IPS DF 4.7 (cell line): ENCODE results near the gene NUP210.

Experiments
- DNase-seq: peaks from one replicate; pipeline ENCODE4 v3.0.0-alpha.2; 2013; ENCODE audit warnings: low spot score; ENCODE audit errors: extremely low read depth

Gene NUP210

DNA sequence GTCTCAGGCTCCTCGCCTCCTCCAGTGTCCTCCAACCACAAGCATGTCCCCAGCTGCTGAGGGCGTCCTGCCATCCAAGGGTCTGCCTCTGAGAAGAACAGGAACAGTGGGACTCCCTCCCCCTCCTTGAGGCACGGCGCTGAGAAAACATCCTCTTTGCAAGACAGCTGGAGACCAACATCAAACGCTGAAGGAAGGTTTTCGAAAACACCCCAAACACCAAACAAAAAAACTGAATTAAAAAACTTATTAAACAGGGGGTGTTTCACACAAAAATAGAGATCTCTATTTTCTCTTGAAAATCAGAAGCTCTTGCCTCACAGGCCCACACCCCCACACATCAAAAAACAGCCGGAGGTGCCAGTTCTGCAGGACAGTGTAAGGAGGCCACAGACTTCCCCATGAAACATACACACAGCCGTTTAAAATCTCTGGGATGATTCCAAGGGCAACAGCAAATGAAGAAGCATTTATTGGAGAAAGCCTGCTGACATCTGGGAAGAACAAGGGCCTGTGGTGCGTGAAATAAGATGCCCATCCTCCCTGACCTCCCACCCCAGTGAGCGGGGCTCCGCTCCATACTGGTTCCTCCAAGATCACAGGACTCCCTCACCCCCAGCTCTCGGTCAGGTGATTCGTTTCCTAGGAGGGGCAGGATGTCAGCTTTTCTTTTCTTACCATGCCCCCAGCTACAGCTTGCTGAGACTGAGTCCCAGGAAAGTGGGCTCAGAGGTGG lies 71.3 kb downstream of the NUP210 start:
- DNase-seq = no peak

DNA sequence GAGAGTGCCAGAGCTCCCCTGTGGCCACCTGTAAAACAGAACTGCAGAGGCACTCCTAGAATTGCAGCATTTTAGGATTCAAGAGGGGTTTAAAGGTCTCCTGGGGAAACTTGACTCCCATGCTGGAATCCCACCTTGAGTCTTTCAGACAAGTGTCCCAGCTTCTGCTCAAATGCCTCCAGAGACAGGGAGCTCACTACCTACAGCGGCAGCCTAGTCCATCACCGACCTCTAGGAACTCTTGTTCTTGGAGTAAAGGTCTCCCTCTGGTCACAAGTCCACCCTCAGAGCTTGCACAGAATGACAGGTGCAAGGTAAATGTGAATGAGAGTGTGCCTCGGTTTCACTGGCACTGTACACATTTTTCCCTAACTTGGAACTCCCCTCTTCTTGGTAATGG lies 72.0 kb downstream of the NUP210 start:
- DNase-seq = no peak

DNA sequence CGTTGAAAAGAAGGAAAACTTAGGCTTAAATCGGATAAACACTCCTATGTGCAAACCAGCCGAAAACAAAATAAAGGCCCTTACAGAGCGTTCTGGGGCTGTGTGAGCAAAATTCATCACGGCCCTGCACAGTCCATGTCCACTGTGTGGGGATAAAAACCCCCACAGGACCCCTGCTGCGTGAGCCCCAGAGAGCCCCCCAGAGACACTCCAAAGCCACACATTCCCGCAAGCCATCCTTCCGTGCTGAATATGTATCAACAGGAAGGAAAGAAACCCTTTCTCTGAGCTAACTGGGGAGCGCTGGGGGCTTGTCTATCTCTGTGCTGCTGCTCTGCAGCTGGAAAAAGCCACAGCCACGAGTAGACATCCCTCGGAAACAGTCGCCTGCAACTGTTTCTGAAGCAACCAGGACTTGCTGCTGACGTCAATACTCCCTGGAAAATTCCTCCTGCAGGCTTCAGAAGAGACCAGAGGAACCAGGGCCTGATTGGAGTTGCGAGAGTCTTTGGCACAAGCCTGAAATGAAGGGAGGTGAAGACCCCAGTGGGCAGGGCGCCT lies 72.7 kb downstream of the NUP210 start:
- no peak for DNase-seq

DNA sequence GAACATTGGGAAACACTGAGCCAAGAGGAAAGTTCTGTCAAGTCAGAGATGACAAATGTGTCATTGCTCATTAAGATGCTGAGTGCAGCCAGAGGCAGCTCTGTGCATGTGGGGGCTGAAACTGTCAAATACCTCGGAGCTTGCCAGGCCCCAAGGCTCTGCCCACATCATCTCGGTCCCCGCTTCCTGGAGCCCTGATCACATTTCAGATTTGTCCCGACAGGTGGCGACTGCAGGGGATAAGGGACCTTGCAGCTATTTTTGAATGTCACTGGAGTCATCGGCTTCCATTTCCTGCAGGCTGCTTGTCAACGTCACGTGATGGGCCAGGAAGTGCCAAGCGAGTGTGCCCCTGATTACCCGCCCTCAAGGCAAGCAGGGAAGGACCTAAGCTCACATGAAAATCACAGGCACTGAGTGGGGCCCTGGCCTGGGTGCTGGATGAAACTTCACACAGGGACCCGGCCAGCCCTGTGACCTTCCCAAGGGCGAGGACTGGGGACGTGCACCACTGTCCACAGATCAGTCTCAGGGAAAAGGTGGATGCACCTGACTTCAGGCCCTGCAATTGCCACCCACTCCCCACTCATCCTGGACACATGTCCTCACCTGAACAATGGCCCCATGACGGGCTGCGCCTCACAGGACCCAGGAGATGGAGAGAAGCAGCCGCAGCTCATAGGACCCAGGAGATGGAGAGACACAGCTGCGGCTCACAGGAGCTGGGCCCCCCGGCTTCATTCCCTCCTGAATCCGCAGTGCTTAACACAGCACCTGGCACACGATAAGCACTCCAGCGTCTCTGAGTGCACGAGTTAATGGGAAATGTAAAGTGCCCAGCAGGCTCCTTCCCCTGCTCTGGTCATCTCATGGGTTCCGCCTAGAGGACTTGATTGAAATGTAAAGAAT lies 73.4 kb downstream of the NUP210 start:
- no peak for DNase-seq

DNA sequence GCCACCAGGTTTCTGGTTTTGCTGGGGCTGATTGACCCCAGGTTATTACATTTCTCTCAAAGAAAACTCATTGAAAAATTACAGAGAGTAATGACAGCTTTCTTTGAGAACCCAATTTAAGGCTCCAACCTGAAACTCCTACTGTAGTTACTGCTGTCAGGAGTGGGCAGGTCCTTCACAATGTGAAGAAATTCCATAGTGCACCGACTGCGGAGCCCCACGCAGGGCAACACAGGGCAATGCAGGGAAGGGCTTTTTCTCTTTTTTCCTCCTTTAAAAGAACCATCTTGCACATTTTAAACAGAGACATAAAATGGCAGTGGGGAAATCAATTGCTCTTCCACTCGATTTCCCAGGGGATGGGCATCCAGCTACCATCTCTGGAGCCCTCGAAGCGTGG lies 74.3 kb downstream of the NUP210 start:
- DNase-seq = no peak

DNA sequence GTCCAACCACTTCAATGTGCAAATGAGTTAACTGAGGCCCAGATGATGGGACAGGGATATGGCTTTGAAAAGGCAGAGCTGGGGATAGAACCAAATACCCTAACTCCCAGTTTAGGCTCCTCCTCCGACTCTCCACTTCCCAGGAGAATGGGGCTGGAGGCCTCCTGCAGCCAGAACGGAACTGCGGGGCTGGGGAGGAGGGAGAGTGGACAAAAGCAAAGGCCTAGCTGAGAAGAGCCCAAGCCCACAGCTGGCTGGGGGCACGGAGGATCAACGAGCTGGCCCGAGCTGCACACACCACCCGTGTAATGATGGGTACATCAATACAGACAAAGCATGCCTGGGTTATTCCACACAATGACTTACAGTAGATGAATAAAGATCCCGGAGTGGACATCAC lies 74.8 kb downstream of the NUP210 start:
- DNase-seq = no peak

DNA sequence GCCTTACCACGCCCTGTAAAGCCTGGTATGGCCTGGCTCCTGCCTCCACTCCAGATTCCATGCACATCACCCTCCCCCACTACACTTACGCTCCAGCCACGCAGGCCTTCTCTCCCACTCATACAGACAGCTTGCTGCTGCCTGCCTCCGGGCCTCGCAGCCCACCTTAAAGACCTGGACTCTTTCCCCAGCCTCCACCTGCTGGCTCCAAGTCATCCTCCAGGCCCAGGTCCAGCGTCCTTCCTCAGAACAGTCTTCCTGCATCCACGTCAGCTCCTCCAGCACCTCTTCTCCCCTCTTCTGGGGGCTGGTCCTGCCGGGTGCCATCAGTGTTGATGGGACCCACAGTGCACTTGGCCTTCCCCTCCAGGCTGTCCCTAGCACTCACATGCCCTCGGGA lies 75.5 kb downstream of the NUP210 start:
- no peak for DNase-seq

DNA sequence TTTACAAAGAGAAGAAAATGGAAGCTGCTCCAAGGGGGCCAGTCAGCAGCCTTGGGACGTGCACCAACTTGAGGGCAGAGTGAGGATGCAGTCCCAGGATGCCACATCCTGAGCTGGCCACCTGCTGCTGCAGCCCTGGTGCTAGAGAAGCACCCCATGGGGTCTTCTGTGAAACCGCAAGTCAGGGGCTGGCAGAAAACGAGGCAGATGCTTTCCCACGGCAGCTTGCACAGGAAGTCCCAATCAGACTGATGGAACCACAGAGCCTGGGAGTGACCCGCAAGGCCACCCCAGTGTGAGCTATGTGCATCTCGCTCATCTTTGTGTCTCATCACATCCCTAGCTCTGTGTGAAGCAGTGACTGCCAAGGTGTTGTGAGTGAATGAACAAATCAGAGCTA lies 76.5 kb downstream of the NUP210 start:
- no peak for DNase-seq

DNA sequence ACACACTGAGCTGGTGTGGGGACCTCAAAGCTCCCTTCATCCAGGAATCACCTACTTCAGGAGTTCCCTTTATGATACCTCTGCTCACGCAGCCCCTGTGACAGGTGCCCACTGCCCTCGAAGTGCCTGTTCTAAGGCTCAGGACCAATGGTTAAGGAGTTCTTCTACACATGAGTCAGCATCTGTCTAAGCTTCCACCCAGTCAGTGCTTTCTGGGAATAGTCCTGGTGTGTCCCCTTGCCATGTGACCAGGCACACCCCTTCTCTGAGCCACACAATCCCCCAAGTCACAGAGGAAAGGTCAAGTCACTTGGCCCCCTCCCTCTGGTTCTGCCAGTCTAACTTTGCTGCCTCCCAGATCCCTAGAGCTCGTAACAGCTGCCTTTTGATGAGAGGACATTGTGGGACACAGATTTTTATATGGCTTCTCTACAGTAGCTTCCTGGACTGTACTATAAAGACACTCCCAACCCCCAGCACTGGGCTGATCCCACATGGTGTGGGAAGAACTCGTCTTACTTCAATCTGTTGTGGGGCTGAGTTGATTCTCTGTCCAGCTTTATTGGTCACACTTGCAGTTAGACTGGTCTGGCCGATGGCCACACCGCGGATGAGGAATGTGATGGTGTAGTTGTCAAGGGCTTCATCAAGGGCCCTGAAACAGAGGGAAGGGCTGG lies 78.8 kb downstream of the NUP210 start:
- no peak for DNase-seq

DNA sequence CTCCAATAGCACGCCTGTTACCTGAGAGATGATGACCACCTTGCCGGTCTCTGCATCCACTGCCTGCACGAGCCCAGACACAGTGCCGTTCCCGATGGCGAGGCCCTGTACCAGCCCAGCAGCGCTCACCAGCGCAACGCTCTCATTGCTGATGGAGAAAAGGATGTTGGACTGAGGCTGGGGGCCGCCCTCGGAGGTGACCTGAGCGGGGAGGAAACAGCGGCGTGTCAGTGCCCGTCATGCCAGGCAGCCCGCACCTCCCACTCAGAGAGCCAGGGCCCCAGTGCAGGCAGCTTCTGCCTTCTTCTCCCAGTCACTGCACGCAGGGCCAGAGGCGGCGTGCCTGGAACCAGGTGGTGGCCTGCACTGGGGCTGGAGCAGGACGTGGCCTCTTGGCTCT lies 80.3 kb downstream of the NUP210 start:
- DNase-seq = no peak

DNA sequence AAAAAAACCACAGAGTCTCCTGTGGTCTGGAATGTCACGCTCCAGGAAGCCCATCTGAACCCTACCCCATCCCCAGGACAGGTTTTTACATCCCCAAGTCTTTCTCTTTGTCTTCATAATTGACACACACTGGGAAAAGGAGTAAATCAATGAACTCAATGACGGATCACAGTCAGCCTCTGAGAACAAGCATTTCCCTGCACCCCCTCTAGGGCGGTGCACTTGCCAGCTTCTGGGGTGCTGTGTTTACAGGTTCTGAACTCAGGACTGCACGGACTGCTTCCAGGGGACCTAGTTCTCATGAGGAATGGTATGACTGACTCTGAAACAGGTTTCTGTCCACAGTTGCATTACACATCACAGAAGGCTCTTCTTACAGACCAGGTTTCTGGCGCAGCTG lies 81.1 kb downstream of the NUP210 start:
- no peak for DNase-seq

DNA sequence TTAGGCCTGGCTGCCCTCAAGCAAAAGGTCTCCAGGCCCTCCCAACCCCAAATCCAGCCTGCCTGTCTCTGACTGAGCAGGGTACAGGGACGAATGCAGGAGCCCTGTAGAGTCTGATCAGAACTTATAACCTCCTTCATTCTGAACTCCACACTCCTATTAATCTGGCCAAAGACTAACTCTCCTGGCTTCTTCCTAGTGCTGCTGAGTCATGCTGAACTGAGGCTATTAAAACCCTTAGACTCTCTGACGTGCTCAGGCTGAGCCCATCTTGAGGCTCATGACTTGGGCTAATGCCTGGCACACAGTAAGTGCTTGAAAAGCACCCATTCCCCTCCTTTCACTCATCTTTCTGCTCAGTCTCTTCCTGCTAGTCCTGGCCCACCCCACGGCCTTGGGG lies 81.9 kb downstream of the NUP210 start:
- no peak for DNase-seq

DNA sequence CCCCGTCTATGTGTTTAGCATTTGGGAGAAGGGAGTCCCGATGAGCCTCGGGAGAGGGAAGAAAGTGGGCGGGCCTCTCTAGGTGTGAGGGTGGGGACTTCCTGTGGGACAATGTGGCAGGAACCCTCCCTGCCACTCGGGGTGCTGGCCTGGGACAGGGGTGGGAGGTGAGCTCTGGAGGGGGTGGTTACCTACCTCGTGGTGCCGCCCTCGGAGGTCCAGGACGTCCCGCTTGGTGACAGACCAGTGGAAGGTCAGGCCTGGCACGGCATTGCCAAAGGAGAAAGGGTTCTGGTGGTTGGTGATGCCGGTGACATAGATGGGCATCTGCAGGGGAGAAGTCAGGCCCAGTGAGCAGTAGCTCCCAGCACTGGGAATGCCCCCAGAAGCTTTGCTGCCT lies 83.5 kb downstream of the NUP210 start:
- no peak for DNase-seq

DNA sequence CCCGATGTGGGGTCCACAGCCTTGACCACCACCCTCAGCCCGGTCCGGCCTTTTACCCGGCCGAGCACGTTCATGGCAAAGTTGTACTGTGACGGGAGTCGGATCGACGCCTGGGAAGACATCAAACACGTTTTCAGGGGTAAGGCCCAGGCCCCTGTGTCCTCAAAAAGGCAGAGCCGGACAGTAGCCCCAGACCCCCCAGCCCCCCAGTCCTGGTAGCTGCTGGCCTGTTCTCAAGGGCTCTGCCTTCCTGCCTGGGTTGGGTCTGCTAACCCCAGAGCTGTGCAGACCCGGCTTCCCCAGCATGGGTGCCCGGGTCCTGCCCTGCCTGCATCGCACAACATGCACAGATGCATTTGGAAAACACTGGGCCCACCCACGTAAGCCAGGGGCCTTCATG lies 84.6 kb downstream of the NUP210 start:
- DNase-seq = no peak

DNA sequence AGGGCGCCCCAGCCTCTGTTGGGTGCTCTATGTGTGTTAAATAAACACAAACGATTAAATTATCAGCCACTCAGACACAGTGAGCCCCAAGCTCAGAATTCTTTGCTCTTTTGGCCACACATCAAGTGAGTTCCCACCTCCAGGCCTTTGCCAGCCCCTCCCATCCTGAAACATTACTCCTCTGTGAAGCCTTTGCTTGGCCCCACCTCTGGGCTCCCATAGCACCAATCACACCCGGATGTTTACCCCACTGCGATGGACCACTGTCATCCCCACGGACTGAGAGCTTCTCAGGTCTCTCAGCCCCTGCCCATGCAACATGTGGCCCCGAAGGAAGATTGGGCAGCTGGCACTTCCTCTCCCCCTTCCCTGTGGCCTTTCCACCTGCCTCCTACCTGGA lies 85.1 kb downstream of the NUP210 start:
- DNase-seq = no peak

DNA sequence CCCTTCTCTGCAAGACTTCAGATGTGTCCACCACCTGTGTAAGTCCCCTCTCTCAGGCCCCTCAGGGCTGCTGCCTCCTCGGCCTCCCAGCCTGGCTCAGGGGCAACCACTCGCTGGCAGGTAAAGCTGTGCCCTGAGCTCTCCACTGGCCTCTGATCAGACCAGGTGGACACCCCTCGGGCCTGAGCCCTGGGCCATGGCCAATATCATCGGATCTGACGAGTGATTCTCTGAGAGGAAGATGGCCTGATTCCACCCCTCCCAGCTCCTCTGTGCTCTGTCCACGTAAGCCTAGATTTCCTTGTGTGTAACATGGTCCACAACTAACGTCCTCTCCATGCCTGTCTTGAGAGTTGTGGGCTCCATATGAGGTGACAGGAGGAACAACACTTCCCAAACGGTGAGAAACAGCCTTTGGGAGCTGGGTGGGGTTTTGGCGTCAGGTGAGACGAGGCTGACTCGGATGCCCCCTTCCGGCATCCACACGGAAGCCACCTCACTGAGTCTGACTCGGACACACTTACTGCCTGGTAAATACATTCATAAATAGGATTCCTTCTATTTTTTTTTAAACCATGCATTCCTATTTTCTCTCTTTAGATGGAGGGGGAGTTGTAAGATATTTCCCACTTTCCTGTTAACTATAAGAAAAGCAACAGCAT lies 86.8 kb downstream of the NUP210 start:
- DNase-seq = no peak

DNA sequence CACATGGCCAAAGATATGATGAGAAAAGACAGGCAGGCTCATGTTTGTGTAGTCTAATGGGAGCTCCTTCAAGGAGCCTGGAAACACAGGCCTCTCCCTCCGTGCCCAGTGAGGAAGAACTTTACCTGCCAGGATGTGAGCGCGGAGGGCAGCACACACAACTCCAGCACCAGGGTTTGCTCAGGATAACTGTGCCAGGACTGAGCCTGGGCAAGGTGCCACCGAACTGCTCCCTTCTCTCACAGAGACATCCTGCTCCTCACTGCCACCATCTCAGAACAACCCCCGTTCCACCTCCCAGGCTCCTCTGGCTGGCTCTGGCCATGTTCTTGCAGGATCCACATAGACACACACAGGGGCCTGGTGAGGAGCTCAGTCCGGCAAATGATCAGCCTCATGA lies 87.4 kb downstream of the NUP210 start:
- no peak for DNase-seq

DNA sequence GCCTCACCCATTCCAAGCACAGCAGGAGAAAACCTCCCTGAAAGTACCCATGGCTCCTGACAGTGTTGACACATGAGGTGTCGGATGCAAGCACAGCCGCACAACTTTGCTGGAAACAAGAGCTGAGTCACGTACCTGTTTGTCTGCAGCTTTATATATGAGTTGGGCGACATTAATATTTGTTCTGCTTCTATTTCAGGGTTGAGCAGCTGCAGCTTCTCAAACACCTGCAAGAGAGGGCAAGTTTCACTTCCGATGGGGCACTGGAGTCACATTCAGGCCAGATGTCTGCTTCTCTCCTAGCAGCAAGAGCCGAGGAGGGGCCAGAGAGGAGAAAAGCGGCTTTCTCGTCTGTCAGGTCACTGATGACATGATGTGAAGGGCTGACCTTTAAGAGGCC lies 88.0 kb downstream of the NUP210 start:
- DNase-seq = no peak

DNA sequence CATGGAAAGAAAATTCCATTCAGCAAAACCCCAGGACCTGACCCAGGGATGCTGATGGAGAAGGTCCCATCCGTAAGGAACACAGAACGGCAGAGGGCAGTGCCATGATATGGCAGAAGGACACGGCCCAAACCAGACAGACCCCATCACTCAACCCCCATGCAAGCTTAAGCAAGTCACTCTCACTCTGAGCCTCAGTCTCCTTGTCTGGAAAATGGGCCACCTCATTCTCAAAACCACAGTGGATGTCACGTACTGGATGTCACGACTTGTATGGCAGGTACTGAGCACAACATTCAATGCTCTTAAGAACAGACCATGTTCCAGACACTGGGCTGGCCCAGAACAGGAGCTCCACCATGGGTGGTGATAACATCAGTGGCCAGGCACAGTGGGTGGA lies 90.4 kb downstream of the NUP210 start:
- no peak for DNase-seq

DNA sequence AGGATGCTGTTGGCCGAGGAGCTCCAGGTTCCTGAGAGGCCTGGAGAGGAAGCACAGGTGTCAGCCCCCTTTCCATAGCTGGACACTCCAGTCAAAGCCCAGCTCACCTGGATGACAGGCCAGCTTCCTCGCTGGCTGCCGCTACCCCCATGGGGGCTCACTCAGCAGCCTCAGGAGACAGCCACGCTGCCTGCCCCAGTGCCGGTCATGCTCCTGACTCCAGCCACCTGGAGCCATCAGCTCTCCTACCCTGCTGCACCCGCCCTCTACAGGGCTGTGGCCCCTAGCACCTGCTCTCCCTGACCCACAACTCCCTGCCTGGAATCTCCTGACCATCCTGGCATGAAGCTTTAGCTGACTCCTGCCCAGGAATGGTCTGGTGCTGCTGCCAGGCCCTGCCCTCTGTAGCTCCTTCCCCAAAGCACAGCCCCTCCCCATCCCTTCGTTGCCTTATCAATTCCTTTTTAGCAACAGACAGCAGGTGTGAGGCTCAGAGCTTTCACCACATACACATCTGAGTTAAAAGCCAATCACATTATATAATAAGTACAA lies 94.2 kb downstream of the NUP210 start:
- no peak for DNase-seq

DNA sequence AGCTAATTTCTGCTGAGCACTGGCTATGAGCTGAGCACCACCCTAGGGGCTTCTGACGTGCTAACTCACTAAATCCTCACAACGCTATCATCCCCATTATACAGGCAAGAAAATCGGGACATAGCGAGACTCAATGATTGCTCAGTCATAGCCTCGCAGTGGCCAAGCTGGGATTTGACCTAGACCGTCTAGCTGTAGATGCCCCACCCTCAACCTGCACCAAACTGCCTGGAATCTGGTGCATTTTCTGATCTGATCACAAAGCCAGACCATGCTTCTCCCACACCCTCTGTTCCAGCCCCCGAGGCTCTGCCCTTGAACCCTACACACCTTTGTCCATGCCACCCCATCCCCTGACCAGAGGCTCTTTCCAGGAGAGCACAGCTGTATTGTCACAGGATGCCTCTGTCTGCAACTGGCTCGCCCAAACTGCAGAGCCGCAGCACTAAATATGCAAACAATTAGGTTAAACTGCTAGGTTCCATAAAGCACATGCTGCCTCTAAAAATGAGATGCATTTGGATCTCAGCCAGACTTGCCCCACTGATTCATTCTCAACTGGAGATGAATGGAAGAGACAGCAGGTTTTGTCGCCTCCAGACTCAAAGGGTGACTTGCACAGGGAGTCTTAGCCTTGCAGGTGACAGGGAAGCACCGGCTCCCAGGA lies 95.2 kb downstream of the NUP210 start:
- DNase-seq = no peak
